Neural cell (in vitro differentiated cells): ENCODE measurements around the gene NCR3LG1. TPM values are rescaled to one million over a fixed set of nuclear protein-coding genes. Genes with fewer than 3 reads are reported as not detected.

ENCODE experiments used
- H2AFZ ChIP-seq: fragments of 200-600, 300-800 bp; sonication (generic), shearing (Covaris generic); 2 replicates; pipeline ENCODE4 v1.6.0; 2014; ENCODE audit warnings: low read depth, mild to moderate bottlenecking, antibody characterized with exemption, low read length, moderate library complexity
- H3F3A ChIP-seq: fragments of 200-600 bp; shearing (Covaris generic); 2 replicates; pipeline ENCODE4 v1.6.1; 2016; ENCODE audit warnings: mild to moderate bottlenecking, moderate library complexity, mixed read lengths, antibody characterized with exemption, low read length; ENCODE audit not compliant: insufficient read depth, poor library complexity, severe bottlenecking
- H3K27ac ChIP-seq: fragments of 200-600, 300-800 bp; sonication (generic), shearing (Covaris generic); 2 replicates; pipeline ENCODE4 v1.5.1; 2014; ENCODE audit warnings: mild to moderate bottlenecking, low read length, moderate library complexity
- H3K27me3 ChIP-seq: fragments of 300-800, 200-600 bp; sonication (generic), shearing (Covaris generic); 2 replicates; pipeline ENCODE4 v1.6.0; 2014; ENCODE audit warnings: mild to moderate bottlenecking, low read depth, low read length, moderate library complexity; ENCODE audit not compliant: insufficient read depth
- H3K36me3 ChIP-seq: fragments of 300-800, 200-600 bp; sonication (generic), shearing (Covaris generic); 2 replicates; pipeline ENCODE4 v1.5.1; 2014; ENCODE audit warnings: mild to moderate bottlenecking, antibody characterized with exemption, low read length, moderate library complexity; ENCODE audit not compliant: insufficient read depth
- H3K4me2 ChIP-seq: fragments of 300-800, 200-600 bp; sonication (generic), shearing (Covaris generic); 2 replicates; pipeline ENCODE4 v1.6.0; 2014; ENCODE audit warnings: mild to moderate bottlenecking, low read length
- H3K4me3 ChIP-seq: fragments of 300-800, 200-600 bp; sonication (generic), shearing (Covaris generic); 2 replicates; pipeline ENCODE4 v1.5.1; 2014; ENCODE audit warnings: mild to moderate bottlenecking, low read length, moderate library complexity
- H3K79me2 ChIP-seq: fragments of 200-600 bp; shearing (Covaris generic); replicated peaks from 2 replicates; pipeline ENCODE4 v1.6.0; 2014; ENCODE audit warnings: mild to moderate bottlenecking, low read length, moderate library complexity; ENCODE audit not compliant: insufficient read depth
- H3K9ac ChIP-seq: fragments of 300-800, 200-600 bp; sonication (generic), shearing (Covaris generic); 2 replicates; pipeline ENCODE4 v1.6.1; 2016; ENCODE audit warnings: mild to moderate bottlenecking, low read length, mixed read lengths
- H3K9me2 ChIP-seq: fragments of 200-600 bp; shearing (Covaris generic); 2 replicates; pipeline ENCODE4 v1.6.1; 2016; ENCODE audit warnings: mild to moderate bottlenecking, low read length, mixed read lengths; ENCODE audit not compliant: insufficient read depth
- H3K9me3 ChIP-seq: fragments of 200-600, 300-800 bp; sonication (generic), shearing (Covaris generic); 2 replicates; pipeline ENCODE4 v1.6.1; 2016; ENCODE audit warnings: mild to moderate bottlenecking, mixed run types, low read length, moderate library complexity, mixed read lengths
- H4K20me1 ChIP-seq: fragments of 200-600 bp; shearing (Covaris generic); 2 replicates; pipeline ENCODE4 v1.6.1; 2016; ENCODE audit warnings: mild to moderate bottlenecking, mixed run types; ENCODE audit not compliant: insufficient read depth
- EP300 ChIP-seq: fragments of 450-650 bp; conservative IDR thresholded peaks from 2 replicates; pipeline ENCODE4 v1.6.1; 2014; ENCODE audit warnings: antibody characterized with exemption, mild to moderate bottlenecking, moderate library complexity; ENCODE audit not compliant: poor library complexity, severe bottlenecking
- EZH2 ChIP-seq: fragments of 200-600, 300-800 bp; shearing (Covaris generic), sonication (generic); IDR thresholded peaks from 2 replicates; pipeline ENCODE4 v1.6.1; 2014; ENCODE audit warnings: antibody characterized with exemption, low read length, borderline replicate concordance, mild to moderate bottlenecking; ENCODE audit not compliant: insufficient read depth, poor library complexity, severe bottlenecking
- MXI1 ChIP-seq: fragments of 450-650 bp; conservative IDR thresholded peaks from 2 replicates; pipeline ENCODE4 v1.6.1; 2014; ENCODE audit warnings: antibody characterized with exemption, mild to moderate bottlenecking; ENCODE audit not compliant: poor library complexity, severe bottlenecking
- POLR2AphosphoS5 ChIP-seq: IDR thresholded peaks from 2 replicates; pipeline ENCODE4 v1.6.1; 2012
- RAD21 ChIP-seq: fragments of 450-650 bp; conservative IDR thresholded peaks from 2 replicates; pipeline ENCODE4 v1.6.1; 2014; ENCODE audit warnings: antibody characterized with exemption, mild to moderate bottlenecking, moderate library complexity
- SMC3 ChIP-seq: fragments of 450-650 bp; conservative IDR thresholded peaks from 2 replicates; pipeline ENCODE4 v1.6.1; 2014; ENCODE audit warnings: antibody characterized with exemption, mild to moderate bottlenecking, moderate library complexity; ENCODE audit not compliant: poor library complexity
- TAF1 ChIP-seq: IDR thresholded peaks from 2 replicates; pipeline ENCODE4 v1.6.1; 2012; ENCODE audit warnings: low read depth
- polyA plus RNA-seq: library from polyadenylated mRNA; depleted of rRNA; stranded (reverse); fragments of >200 nt; gene quantifications from 2 replicates; pipeline ENCODE4 v1.2.3, GENCODE V29; 2014
- TF ChIP-seq, protein P1 (sequence below): IDR thresholded peaks from 2 replicates; pipeline ENCODE4 v1.6.1; 2012; ENCODE audit warnings: borderline replicate concordance
- TF ChIP-seq, protein P2 (sequence below): fragments of 450-650 bp; IDR thresholded peaks from 2 replicates; pipeline ENCODE4 v1.5.1; 2014; ENCODE audit warnings: antibody characterized with exemption, mild to moderate bottlenecking, moderate library complexity; ENCODE audit not compliant: poor library complexity, severe bottlenecking

NCR3LG1 gene
- polyA plus RNA-seq, 1 donor from 2014 or later: 3.1 TPM

DNA sequence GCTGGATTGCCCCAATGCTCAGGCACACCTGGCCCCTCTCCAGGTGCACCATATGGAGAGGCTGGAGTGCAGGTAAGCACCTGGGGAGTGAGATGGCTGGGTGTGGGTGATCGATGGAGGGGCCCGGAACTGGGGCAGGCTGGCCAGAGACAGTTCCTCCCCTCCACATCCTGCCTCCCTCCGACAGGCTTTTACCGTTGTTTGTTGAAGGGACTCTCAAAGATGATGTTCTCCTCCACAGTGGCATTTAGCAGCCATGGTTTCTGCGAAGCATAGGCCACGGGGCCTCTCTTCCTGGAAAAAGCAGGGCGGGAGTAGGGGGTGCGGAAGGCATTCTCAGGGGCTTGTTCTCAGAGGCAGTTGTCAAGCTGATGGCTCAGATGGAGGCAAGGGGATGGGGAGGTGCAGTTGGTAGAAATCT lies 62.7 kb downstream of the NCR3LG1 start:
- Histone ChIP-seq H3K79me2 (no peaks in the 10 kb centered on the region), H3K9me2 (no peaks in the 10 kb centered on the region), H4K20me1 (no peaks in the 10 kb centered on the region), H3K27ac (no peak overlapping the region), H3K36me3 (no peaks in the 10 kb centered on the region), H3K4me3 (no peak overlapping the region), H3K9me3 (no peaks in the 10 kb centered on the region), H3K9ac (no peak overlapping the region), H3K4me2 (no peak overlapping the region), H3F3A (no peaks in the 10 kb centered on the region), H2AFZ (no peak overlapping the region), H3K27me3 (no peaks in the 10 kb centered on the region)
- TF ChIP-seq POLR2AphosphoS5 (no peak), TAF1 (no peak), RAD21 (no peak), SMC3 (no peak)
- TF ChIP-seq, protein P1, sequence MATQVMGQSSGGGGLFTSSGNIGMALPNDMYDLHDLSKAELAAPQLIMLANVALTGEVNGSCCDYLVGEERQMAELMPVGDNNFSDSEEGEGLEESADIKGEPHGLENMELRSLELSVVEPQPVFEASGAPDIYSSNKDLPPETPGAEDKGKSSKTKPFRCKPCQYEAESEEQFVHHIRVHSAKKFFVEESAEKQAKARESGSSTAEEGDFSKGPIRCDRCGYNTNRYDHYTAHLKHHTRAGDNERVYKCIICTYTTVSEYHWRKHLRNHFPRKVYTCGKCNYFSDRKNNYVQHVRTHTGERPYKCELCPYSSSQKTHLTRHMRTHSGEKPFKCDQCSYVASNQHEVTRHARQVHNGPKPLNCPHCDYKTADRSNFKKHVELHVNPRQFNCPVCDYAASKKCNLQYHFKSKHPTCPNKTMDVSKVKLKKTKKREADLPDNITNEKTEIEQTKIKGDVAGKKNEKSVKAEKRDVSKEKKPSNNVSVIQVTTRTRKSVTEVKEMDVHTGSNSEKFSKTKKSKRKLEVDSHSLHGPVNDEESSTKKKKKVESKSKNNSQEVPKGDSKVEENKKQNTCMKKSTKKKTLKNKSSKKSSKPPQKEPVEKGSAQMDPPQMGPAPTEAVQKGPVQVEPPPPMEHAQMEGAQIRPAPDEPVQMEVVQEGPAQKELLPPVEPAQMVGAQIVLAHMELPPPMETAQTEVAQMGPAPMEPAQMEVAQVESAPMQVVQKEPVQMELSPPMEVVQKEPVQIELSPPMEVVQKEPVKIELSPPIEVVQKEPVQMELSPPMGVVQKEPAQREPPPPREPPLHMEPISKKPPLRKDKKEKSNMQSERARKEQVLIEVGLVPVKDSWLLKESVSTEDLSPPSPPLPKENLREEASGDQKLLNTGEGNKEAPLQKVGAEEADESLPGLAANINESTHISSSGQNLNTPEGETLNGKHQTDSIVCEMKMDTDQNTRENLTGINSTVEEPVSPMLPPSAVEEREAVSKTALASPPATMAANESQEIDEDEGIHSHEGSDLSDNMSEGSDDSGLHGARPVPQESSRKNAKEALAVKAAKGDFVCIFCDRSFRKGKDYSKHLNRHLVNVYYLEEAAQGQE: no peak
- TF ChIP-seq, protein P2, sequence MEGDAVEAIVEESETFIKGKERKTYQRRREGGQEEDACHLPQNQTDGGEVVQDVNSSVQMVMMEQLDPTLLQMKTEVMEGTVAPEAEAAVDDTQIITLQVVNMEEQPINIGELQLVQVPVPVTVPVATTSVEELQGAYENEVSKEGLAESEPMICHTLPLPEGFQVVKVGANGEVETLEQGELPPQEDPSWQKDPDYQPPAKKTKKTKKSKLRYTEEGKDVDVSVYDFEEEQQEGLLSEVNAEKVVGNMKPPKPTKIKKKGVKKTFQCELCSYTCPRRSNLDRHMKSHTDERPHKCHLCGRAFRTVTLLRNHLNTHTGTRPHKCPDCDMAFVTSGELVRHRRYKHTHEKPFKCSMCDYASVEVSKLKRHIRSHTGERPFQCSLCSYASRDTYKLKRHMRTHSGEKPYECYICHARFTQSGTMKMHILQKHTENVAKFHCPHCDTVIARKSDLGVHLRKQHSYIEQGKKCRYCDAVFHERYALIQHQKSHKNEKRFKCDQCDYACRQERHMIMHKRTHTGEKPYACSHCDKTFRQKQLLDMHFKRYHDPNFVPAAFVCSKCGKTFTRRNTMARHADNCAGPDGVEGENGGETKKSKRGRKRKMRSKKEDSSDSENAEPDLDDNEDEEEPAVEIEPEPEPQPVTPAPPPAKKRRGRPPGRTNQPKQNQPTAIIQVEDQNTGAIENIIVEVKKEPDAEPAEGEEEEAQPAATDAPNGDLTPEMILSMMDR: no peak

DNA sequence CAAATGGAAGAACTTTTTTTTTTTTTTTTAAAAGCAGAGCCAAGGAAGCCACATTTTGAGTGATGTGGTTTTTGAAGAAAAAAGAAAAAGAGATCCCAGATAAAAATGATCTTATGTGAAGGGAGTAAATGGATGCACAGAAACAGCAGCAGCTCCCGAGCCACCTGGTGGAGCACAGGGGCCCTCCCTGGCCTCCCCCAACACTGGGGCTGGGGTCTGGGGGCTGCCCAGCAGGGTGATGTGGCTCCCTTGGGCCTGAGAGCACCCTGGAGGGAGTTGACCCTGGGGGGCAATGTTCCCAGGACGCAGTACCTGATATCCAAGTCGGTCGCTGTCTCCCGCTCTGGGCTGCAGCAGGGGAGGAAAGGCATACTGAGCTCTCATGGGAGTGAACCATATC lies 63.4 kb downstream of the NCR3LG1 start:
- Histone ChIP-seq H3K36me3 (no peaks in the 10 kb centered on the region), H3K9me2 (no peaks in the 10 kb centered on the region), H3K4me2 (no peak overlapping the region), H3K27me3 (no peaks in the 10 kb centered on the region), H4K20me1 (no peaks in the 10 kb centered on the region), H2AFZ (no peak overlapping the region), H3K9me3 (no peaks in the 10 kb centered on the region), H3F3A (no peaks in the 10 kb centered on the region), H3K27ac (no peak overlapping the region), H3K9ac (no peak overlapping the region), H3K4me3 (no peak overlapping the region), H3K79me2 (no peaks in the 10 kb centered on the region)
- TF ChIP-seq POLR2AphosphoS5: no peak
- TF ChIP-seq, protein P1: no peak
- TF ChIP-seq, protein P2: no peak
- TF ChIP-seq EZH2: no peak
- no peak for TF ChIP-seq EP300
- TF ChIP-seq MXI1: no peak
- TF ChIP-seq SMC3: no peak
- no peak for TF ChIP-seq RAD21
- no peak for TF ChIP-seq TAF1
